Endometrial microvascular endothelial cells (primary cell): ENCODE results near the gene ANKRD18B. TPM values are rescaled to one million over a fixed set of nuclear protein-coding genes. Genes with fewer than 3 reads are reported as not detected.
"Not testable (repeated sequence)": the region's sequence is repeated elsewhere in the genome, so short reads cannot be mapped to it uniquely, and the experiment has no call there.

ENCODE experiments used
- in situ Hi-C: cut with HindIII; loops from 2 replicates; pipeline ENCODE4 v1.10.0; 2017; ENCODE audit warnings: low sequenced_read_pairs, low pct_unique_long_range_greater_than_20kb; ENCODE audit errors: inconsistent ontology term
- total RNA-seq: library from RNA; depleted of rRNA; stranded (reverse); fragments of >200 nt; gene quantifications from one replicate; pipeline ENCODE4 v1.2.3, GENCODE V29; 2015; ENCODE audit errors: inconsistent ontology term

The ANKRD18B gene
- total RNA-seq = 2.4 TPM

GRCh38 chr9:33523397-33524305, at the start of gene ANKRD18B:
Gene ANKRD18B (plus strand): TSS chr9:33524251. CDS start chr9:33524490, 239 bp downstream.
- in situ Hi-C loops = not testable (repeated sequence)

GRCh38 chr9:33475357-33475756, 48.7 kb upstream of the ANKRD18B start:
- in situ Hi-C loops = no loop called here

GRCh38 chr9:33476503-33476902, 47.5 kb upstream of the ANKRD18B start:
- in situ Hi-C loops = no loop called here

DNA sequence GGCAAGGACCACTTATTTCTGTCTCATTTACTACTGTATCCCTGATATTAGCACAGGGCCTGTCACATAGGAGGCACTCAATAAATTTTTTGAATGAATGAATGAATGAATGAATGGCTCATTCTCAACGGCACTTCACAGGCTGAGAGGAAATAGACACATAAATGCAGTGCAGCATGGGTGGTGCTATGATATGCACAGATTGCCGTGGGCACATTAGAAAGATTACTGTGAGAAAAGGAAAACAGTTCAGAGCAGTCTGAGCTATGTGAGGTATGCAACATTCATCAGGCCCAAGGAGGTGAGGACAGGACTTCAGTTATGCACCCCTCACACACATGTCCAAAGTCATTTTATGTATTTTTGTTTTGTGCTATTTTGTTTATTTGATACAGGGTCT, 43.9 kb upstream of the ANKRD18B start:
- in situ Hi-C loops = no loop called here

DNA sequence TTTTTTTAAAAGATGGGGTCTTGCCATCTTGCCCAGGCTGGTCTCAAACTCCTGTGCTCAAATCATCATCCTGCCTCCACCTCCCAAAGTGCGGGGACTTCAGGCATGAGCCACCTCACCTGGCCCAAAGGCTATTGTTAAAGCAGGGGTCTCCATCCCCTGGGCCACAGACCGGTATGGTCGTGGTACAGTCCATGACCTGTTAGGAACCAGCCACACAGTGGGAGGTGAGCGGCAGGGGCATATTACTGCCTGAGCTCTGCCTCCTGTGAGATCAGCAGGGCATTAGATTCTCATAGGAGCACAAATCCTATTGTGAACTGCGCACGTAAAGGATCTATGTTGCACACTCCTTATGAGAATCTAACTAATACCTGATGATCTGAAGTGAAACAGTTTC, 43.1 kb upstream of the ANKRD18B start:
- in situ Hi-C loops = no loop called here

DNA sequence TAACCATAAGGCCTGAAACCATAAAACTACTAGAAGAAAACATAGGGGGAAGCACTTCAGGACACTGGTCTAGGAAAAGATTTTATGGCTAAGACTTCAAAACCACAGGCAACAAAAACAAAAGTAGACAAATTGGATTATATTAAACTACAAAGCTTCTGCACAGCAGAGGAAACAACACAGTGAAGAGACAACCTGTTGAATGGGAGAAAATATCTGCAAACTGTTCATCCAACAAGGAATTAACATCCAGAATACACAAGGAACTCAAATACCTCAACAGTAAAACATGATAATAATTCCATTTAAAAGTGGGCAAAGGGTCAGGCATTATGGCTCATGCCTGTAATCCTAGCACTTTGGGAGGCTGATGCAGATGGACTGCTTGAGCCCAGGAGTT, 38.7 kb upstream of the ANKRD18B start:
- in situ Hi-C loops = not testable (repeated sequence)

DNA sequence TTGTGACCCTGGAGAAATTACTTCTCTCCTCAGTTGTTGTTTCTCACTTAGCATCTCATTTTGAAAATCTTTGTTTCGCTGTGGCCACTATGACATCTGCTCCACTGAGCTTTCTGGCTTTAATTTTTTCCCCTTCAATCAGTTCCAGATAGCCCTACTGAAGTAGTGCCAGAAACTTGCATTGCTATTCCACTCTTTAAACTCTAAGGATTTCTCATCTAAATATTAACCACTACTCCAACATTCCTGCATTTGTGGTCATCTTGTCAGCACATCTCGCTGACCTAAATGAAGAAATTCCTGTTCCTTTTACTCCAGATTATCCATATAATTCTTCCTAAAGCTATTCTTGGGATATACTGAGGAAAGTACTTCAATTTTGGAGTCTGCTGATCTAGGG, 35.0 kb upstream of the ANKRD18B start:
- in situ Hi-C loops = no loop called here

DNA sequence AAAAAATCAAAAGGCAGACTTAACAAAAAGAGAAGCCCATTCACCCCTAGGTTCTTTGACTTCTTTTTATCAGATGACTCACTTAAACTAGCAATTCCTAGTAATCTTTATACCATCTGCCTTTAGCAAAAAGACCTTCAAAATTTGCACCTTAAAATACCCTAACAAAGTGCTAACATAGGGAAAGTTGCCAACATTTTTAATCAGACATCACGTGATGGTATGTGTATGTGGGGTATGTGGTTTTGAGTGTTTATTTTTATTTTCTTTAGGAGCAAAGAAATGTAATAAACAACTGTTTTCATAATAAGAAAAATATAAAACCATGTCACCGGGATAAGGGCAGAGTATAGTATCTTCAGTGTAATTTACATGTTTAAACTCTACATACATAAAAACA, 30.2 kb upstream of the ANKRD18B start:
- in situ Hi-C loops = not testable (repeated sequence)

DNA sequence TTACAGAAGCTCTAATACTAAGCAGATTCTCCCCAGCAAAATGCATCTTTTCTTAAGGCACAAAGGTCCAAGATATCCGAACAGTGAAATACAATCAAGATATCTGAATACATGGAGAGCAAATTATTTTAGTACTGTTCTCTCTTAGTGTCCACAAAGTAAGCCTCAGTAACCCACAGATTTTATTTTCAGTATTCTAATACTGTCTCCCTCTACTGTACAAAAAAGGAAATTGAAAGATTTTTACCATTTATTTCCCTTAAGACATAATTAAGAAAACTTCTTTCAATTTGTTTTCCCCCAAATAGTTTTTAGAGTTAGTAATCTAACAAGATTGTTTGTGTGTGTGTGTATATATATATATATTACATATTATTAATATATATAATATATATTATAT, 25.7 kb upstream of the ANKRD18B start:
- in situ Hi-C loops = no loop called here

GRCh38 chr9:33506626-33507370, 17.3 kb upstream of the ANKRD18B start:
- in situ Hi-C loops = no loop called here

- in situ Hi-C loops = no loop called here
Measured at GRCh38 chr9:33510262-33511183, 13.5 kb upstream of the ANKRD18B start.

GRCh38 chr9:33511184-33511517, 12.9 kb upstream of the ANKRD18B start:
- in situ Hi-C loops = not testable (repeated sequence)

- in situ Hi-C loops = not testable (repeated sequence)
Measured at GRCh38 chr9:33512535-33512934, 11.5 kb upstream of the ANKRD18B start.

GRCh38 chr9:33515342-33515995, 8.6 kb upstream of the ANKRD18B start:
- in situ Hi-C loops = not testable (repeated sequence)

GRCh38 chr9:33516397-33516796, 7.7 kb upstream of the ANKRD18B start:
- in situ Hi-C loops = not testable (repeated sequence)

DNA sequence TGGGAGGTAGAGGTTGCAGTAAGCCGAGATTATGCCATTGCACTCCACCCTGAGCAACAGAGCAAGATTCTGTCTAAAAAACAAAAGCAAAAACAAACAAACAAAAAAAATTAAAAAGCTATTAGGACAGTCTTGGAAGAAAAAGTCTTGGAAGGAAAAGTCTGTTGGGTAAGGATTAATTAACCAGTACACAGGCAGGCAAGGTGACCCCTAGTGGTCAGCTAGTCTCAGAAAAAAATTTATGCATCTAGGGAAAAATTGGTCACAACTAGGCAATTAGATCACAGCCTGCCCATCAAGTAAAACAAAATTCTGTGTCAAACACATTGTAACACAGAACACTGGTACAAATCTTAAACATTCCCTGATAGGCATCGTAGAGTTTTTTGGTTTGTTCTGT, 6.7 kb upstream of the ANKRD18B start:
- in situ Hi-C loops = no loop called here

GRCh38 chr9:33517934-33518577, 6.0 kb upstream of the ANKRD18B start:
- in situ Hi-C loops = not testable (repeated sequence)

DNA sequence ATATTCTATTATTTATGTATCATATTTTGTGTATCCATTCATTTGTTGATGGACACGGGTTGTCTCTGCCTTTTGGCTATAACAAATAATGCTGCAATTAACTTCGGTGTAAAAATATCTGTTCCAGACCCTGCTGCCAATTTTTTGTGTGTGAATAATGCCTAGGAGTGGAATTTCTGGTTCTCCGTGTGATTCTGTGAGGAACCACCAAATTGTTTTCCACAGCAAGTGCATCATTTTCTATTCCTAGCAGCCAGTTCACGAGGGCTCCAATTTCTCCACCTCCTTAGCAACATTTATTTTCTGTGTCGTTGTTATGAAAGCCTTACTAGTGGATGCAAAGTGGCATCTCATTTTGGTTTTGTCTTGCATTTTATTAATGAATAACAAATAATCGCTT, 2.2 kb upstream of the ANKRD18B start:
- in situ Hi-C loops = not testable (repeated sequence)
